Cerebellar nuclear complex (tissue), 1 donor: ENCODE results near the gene FTCD.
"Not testable (repeated sequence)": the region's sequence is repeated elsewhere in the genome, so short reads cannot be mapped to it uniquely, and the experiment has no call there.

ENCODE experiments used
- DNase-seq, 2 experiments: peaks; one replicate each; lab custom pipeline; 2025; lab: John Stamatoyannopoulos, UW

FTCD gene

DNA sequence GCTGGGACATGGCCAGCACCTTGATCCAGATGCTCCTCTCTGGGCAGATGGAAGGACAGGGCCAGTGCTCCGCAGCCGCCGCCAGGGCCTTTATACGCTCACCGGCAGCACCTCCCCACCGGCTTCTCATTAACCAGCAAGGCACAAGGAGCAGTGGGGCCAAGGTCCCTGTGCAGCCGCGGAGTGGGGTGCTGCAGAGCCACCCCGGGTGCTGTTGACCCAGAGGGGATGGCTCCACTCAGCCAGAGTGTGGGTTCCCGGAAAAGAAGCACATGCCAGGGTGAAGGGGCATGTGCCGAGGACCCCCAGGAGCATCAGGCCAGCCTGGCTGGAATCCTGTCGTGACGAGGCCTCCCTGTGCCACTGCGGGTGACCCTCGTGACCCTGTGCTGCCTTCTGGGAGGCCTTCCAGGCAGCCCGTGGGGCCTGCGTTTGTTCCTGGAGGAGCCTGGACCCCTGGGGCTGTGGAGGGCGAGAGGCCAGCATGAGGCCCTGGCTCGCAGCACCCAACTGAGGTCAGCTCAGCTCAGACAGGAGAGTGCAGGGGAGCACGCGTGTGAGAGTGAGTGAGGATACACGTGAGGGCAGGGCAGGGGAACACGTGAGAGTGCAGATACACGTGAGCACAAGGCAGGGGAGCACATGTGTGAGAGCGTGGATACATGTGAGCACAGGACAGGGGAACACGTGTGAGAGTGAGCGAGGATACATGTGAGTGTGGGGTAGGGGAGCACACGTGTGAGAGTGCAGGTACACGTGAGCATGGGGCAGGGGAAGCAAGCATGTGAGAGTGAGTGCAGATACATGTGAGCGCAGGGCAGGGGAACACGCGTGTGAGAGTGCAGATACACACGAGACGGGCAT is at the start of gene FTCD:
FTCD (minus strand) TSS at position 66 of the 864 bp plus-strand sequence; CDS start at position 10, 56 bp downstream.
- no peak for DNase-seq

DNA sequence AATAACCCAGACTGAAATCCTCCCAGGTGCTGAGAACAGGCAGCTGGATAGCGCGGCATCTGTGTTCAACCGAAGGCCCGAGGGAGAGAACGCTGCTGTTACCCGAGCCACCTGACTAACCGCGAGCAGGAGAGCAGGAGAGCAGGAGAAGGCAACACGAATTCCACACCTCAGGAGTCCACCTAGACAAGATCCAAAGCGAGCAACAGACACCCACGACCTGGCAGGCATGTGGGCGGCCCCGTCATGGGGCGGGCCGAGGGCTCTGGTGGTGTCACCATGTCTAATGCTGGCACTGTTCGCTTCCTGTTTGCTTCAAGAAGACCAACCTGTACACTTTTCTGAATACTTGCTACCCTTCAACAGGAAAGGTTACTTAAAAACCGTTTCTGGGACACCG is 49.8 kb upstream of the FTCD start:
- DNase-seq: no peak

DNA sequence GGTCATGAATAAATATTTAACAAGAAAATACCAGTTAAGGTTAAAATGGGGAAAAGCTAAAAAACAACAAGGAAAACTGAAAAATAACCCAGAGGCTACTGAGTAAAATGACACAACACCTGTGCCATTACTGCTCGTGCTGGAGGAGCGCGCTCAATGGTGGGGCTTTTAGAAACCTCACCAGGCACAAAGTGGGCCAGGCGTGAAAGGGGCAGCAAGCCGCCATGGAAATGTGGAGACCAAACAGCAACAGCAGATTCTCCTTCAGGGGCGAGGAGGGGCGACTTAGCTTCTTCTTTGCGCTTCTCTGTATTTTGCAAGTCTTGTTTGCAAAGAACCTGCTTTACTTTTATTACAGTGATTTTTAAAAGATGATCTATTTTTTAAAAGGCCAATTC is 47.8 kb upstream of the FTCD start:
- no peak for DNase-seq

- DNase-seq: no peak
These were observed 47.3 kb upstream of the FTCD start for GRCh38 chr21:46202592-46203202.

DNA sequence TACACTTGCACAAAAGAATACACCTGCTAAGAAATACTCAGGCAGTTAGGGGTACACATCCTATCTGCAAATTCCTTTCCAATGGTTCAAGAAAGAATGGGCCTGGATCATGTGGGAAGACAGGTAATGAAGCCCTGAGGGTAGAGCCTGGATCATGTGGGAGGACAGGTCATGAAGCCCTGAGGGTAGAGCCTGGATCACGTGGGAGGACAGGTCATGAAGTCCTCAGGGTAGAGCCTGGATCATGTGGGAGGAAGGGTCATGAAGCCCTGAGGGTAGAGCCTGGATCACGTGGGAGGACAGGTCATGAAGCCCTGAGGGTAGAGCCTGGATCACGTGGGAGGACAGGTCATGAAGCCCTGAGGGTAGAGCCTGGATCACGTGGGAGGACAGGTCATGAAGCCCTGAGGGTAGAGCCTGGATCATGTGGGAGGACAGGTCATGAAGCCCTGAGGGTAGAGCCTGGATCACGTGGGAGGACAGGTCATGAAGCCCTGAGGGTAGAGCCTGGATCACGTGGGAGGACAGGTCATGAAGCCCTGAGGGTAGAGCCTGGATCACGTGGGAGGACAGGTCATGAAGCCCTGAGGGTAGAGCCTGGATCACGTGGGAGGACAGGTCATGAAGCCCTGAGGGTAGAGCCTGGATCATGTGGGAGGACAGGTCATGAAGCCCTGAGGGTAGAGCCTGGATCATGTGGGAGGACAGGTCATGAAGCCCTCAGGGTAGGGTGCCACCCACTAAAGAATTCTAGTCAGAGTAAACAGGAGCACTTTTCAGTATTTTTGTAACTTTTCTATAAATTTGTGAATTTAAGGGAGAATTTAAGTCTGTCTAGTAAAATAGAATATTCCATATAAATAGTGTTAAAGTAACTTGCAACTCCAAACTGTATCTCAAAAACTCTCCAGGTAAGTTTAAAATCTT is 45.8 kb upstream of the FTCD start:
- DNase-seq: not testable (repeated sequence)

GRCh38 chr21:46199436-46200373 is 44.3 kb upstream of the FTCD start:
- DNase-seq: no peak

GRCh38 chr21:46196733-46197132 is 41.4 kb upstream of the FTCD start:
- DNase-seq: no peak

DNA sequence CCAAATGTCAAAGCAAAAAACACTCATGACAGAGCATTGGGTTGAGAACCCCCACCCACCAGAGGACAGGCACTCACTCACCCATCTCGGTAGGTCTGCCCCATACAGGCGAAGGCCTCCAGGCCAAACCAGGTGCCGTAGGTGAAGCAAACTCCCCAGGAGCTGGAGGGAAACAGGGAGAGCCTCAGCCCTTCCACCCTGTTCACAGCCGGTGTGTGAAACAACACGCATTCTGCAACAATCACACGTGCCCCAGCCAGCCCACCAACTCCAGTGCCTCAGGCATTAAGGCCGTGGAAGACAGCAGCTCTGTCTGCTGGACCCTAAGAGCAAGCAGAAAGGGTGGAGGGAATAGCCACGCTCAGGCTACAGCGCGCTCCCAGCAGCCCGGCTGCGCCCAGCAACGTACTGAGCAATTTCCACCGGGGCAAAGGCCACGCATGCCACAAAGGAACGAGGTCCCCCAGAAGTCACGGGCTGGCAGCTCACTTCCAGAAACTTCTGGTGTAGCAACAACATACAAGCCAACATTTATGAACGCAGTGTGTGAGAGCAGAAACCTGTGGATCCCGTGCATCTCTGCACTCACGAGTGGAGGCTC is 40.3 kb upstream of the FTCD start:
- no peak for DNase-seq

DNA sequence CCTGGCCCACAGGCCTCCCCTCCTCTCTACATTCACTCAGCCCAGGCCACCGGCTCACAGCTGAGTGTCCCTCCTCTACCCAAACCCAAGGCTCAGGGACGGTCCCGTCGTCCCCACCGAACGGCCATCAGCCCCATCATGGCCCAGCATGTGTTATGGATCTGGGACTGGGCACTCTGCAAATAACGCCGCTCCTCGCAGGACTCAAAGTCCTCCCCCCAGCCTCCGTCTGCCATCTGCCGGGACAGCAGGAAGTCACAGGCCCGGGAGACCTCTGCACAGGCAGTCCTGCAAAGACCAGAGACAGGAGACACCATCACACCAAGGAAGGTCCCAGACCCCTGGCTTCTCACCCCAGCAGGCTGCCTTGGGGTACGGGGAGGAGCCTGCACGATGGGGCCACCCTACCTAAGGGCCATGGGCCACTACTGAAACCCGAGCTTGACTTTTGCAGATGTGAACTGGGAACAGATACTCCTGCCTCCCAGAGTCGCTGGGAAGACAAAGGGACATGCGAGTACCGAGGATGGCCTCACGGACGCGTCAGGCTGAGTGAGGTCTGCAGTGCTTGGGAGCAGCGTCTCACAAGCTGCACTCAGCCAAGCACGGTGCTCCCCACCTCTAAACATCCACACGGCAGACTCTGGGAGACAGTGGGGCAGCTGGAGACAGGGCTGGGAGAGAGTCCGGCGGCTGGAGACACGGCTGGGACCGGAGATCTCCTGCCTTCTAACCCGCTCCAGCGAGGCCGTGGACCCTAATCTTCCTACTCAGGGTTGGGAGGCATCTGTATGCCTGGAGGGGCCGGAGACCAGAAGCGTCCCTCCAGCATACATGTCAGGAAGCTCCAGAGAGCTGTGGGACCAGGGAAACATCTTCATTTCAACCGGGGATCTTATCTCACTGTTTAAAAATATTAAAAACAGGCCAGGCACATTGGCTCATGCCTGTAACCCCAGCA is 39.3 kb upstream of the FTCD start:
- DNase-seq: no peak

GRCh38 chr21:46193829-46194373 is 38.5 kb upstream of the FTCD start:
- DNase-seq: no peak

DNA sequence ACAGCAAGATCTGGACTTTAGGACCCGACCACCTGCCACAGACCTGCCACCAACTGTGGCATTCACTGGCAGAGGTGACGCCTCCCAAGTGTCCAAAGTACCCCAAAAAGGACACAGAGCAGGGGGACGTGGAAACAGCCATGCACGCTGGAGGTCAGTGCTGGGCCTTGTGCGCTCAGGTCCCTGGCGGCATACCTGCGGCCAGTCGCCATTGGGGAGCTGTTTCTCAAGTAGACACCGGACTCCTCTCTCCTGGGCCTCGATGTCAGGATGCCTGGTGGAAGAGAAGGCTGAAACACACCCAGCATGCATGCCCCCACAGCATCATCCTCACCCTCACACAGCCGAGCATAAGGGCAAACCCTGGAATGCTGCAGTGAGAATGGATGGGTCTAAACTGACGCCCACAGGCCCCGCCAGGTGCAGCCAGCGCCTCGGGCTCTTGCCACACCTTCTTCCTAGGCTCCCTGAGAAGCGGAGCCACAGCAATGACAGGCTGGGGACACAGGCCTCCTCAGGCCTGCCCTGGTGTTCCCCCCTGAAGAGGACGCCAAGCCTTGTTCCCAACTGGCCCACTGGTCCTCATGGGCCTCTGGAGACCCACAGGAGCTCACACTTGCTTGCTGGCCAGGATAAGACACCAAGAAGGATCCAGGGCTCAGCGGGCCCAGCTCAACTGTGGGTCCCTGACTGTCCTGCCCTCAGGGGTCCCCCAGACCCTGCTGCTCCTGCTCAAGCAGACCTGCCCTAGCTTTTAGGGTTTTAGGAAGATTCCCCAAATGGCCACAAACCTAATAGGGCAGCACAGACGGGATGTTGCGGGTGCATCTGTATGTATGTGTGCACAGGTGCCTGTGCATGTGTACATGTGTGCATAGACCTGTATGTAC is 36.6 kb upstream of the FTCD start:
- DNase-seq: no peak

DNA sequence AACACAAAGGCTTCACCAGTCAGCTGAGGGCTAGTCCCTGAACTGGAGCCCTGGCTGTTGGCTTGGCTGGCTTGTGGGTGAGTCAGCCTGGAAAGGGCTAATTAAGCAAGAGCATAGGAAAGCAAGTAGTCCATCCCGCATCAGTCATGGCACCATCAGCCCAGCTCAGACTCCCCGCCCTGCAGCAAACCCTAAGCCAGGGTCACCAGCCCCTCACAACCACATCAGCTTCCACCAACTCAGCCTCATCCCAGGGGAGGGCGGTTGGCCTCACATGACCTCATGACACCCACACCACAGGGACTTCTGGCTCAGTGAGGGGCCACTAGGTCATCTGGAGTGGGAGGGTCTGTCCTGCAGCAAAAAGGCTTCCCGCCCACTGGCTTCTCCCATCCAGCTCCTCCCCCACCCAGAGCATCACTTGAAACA is 35.9 kb upstream of the FTCD start:
- no peak for DNase-seq

DNA sequence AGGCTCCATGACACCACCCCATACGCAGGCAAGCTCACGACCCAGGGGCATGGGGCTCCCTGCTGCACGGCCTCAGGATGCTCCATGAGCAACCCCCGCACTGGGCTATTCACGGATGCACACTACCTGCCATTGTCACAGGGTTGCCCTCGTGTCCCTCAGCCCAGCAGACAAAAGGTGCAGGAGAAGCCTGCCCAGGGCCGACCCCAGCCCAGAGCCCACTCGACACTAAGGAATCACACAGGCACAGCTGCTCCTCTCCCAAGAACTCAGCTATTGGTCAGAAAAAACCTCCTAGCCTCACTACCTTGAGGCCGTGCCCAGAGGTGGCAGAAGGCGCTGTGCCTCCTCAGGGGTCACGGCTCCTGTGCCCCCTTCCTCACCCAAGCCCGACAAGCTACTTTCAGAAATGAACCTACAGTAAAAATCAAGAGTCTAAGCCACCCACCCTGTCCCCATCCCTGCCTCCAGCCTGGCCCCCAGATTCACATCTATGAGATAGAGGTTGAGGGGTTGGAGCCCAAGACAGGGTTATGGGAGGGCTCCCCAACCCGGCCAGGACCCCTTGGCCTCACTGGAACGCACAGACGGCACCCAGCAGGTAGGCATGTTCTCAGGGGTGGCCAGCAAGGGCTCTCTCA is 35.2 kb upstream of the FTCD start:
- DNase-seq: no peak

GRCh38 chr21:46189959-46190490 is 34.6 kb upstream of the FTCD start:
- DNase-seq: no peak

GRCh38 chr21:46189213-46189958 is 34.0 kb upstream of the FTCD start:
- DNase-seq: no peak
